HS-5 (cell line): ENCODE results near the gene SLC6A12.
"Not testable (repeated sequence)": the region's sequence is repeated elsewhere in the genome, so short reads cannot be mapped to it uniquely, and the experiment has no call there.

ENCODE experiments used
- DNase-seq: peaks from one replicate; pipeline ENCODE4 v3.0.0-alpha.2; 2012; ENCODE audit warnings: low read depth

The SLC6A12 gene

GRCh38 chr12:214003-214741, at the start of gene SLC6A12:
TSS of gene SLC6A12 (minus strand) at chr12:214157. CDS start at chr12:209986, 4,171 bp downstream.
- DNase-seq: no peak

DNA sequence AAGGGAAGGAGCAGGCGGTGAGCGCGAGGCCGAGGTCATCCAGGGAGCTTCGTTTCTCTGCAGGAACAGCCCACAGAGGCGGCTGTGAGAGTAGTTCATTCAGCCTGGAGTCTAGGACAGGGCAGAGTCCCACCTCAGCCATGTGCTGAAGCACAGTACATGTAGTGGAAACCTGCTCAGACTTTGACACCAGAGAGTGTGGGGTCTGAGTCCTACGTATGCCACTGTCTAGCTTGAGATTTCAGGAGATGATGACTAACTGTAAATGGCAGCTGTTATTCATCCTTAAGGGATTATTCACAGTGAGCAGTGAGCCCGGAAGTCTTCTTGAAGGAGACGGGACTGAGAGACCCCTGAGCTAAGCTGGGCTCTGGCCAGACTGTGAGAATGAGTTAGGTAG, 49.6 kb upstream of the SLC6A12 start:
- DNase-seq: peak; percentile 2

DNA sequence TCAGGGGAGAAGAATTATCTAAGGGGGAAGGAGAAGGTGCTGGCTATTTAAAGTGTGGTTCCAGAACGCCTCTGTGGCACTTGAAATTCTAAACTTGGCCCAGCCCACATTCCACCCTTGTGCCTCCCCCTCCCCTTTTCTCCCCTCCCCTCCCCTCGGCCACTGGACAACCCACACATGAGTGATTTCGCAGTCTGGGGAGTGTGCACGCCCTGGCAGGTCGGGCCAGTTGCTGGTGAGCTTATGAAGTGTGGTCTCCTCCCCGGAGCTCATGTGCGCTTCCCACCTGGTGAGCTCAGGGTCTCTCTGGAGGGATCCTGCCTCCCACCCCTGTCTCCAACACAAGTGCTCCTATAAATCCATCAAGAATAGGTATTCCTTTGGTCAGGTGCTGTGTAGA, 48.9 kb upstream of the SLC6A12 start, which contains the start of gene SLC6A13:
TSS of gene SLC6A13 (minus strand) at position 20 of the 400 bp plus-strand sequence. CDS start 2,784 bp downstream, outside the sequence.
- no peak for DNase-seq

GRCh38 chr12:262113-262512, 48.2 kb upstream of the SLC6A12 start:
- DNase-seq: no peak

DNA sequence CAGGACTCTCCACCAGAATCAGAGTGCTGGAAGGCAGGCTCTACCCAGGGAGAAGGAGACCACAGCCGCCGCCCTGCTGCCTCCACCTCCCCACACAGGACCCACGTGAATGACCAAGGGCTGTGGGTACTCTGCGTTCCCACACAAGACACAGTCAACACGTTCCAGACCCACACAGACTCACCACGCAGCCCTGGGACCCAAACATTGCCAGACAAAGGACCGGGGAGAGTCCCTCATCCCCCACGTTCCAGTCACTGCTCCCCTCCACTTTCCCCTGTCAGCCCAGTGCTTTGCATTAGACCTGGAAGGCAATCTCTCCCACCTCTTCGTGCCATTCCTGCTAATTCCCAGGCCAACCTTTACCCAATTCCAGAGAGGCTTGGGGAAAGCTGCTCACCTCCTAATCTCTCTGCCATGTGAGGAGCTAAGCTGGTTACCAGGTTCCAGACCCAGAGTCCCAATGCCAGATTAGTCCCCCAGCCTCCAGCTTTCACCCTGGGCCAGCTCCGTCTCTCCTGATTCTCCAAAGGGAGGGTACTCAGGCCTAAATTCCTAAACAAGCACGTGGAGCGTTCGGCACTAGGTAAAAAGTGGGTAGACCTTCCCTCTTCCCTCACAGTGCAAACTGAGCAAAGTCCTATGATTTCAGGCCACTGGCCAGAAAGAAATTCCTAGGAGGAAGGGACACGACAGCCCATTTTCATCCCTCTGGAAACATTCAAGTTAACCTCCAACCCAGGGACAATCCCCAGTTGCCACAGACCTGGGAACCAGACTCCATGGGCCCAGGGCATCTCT, 43.8 kb upstream of the SLC6A12 start:
- no peak for DNase-seq

GRCh38 chr12:256958-257357, 43.0 kb upstream of the SLC6A12 start:
- DNase-seq: no peak

DNA sequence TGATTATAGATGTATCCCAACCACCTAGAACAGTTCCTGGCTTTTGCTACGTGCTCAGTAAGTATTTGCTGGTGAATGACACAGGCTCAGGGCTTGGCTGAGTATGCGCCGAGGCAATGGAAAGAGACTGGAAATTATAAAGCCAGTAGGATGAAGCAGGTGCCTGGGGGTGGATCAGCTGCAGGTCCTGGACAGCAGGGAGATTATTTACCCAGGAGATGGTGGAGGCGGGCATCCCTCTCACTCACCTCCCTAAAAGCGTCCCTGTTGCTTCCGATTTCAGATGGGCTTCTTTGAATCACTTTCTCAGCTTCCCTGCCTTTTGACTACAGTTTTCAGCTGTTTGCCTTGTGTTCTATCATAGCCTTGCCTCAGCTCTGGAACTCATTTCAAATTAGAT, 42.3 kb upstream of the SLC6A12 start:
- no peak for DNase-seq

- DNase-seq: no peak
Observed at GRCh38 chr12:254912-255311, 41.0 kb upstream of the SLC6A12 start.

- no peak for DNase-seq
Observed at GRCh38 chr12:254039-254438, 40.1 kb upstream of the SLC6A12 start.

DNA sequence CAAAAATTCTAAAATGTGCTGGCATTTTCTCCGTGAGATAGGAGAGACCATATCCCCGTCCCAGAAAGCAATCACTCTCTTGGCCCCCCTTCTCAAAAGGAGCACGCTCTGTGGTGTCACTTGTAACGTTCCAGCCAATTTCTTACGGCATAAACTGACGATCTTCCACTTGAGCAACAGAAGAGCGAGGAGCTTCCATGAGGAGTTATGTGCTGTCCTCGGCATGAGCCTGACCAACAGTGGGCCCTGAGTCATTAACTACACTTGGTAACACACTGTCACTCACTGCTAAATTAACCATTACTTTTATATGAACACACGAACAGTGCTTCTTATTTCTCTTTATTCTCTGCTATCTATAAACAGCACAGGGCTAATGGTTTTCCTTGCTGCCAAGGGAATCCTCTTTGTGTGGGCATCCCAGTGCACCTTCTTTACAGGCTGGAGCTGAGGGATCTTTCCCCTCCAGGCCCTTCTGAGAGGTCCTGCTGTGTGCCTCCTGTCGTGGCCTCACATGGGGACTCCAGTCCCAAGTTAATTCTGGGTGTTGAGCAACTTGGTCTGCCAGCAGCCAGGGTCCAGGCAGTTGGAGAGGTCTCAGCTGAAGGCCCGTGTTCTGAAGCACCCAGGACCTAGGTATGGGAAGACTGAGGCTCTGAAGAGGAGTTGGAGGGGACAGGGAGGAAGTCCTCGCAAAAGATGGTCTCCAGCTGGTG, 39.3 kb upstream of the SLC6A12 start:
- DNase-seq: no peak

DNA sequence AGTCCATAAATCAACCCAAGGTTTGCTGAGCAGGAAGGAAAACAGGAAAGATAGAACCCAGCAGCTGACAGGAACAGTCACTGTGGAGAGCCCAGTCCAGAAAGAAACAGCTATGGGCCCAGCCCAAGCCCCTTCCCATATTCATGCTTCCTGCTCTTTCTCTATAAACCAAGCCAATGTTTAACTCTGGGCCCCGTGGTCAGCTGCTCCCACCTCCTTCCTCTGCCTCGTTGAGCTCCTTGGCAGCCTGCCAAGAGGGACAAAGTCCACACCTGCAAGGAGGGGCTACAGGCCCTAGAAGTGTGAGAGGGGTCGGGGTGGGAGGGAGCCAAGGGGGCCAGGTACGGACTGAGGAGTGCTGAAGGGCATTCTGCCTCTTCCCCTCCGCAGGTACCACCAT, 38.7 kb upstream of the SLC6A12 start:
- DNase-seq: no peak

DNA sequence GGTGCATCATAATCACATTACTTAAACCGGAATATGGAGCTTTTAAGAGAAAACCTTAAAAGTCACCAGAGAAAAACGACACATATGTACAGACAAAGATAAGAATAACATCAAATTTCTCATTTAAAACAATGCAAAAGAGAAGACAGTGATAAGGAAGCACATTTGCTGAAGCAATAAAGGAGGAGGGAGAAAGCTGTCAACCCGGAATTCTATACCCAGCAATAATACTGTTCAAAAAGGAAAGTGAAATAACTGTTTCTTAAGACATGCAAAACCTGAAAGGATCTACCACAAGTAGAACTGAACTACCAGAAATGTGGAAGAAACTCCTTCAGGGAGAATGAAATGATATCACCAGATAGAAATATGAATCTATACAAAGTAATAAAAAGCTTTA, 33.3 kb upstream of the SLC6A12 start:
- no peak for DNase-seq

DNA sequence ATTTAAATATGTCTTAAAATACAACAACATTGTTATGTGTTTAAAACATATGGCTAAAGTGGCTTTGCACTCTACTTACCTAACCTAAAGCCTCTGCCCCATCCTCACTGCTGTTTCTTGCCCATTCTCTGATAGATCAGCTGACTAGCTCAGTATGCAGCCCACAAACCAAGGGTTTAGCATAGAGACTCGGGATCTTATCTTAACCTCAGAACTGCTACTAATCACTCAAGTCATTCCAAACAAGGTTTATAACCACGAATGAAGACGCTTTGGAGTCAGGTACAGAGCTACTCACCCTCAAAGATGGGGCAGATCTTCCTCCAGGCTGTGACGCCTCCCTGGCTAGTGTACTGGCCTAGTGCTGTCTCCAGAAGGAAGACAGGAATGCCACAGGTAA, 29.4 kb upstream of the SLC6A12 start:
- DNase-seq: no peak

- DNase-seq: no peak
Observed at GRCh38 chr12:242496-242895, 28.5 kb upstream of the SLC6A12 start.

DNA sequence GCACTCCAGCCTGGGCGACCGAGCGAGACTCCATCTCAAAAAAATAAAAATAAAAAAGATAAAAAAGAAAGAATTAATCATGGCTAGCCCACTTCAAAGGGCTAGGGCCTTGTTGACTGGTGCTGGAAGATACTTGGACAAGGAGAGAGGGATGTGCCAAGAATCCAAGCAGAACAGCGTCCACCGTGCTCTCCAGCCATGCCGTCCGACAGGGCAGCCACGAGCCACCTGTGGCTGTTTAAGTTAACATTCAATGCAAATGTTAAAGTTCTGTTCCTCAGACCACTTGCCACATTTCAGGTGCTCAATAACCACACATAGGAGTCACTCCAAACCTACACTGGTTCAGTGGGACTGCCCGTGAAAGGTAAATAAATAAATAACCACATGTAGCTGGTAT, 27.3 kb upstream of the SLC6A12 start:
- no peak for DNase-seq

DNA sequence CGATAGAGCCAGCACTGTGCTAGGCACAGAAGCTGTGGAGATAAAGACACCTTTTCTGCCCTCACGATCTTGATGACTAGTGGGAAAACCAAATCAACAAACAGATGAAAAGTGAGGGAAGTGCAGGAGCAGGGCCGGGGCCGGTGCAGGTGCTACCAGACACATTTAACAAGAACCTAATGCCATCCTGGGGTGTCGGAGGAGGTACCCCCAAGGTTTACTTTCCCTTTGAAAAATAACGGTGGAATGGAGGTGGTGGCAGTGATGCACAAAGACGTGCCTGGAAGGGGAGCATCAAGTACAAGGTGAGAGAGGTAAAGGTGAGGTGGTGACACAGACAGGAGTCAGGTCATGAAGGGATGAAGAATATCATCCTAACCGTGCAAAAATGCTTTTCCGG, 26.6 kb upstream of the SLC6A12 start:
- DNase-seq: no peak

- DNase-seq: no peak
Observed at GRCh38 chr12:238736-239398, 24.9 kb upstream of the SLC6A12 start.

- no peak for DNase-seq
Observed at GRCh38 chr12:238116-238515, 24.2 kb upstream of the SLC6A12 start.

GRCh38 chr12:237026-237815, 23.3 kb upstream of the SLC6A12 start:
- no peak for DNase-seq

DNA sequence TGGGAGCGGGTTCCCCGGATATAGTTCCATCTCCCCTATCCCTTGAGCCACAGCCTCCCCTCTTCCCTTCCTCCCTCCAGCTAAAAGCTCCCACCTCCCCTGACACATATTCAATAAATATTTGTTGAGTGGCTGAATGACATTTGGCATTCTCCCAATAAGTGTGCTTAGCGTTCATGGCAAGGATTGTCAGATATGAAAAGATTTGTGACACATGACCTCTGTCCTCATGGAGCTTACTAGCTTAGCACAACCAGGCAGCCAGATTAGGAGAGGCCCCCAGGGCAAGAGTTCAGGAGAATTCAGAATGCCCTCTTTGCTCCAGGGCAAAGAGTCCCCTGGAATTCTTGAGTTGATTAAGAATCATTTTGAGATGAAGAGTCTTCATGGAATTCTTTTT, 22.5 kb upstream of the SLC6A12 start:
- DNase-seq: no peak

DNA sequence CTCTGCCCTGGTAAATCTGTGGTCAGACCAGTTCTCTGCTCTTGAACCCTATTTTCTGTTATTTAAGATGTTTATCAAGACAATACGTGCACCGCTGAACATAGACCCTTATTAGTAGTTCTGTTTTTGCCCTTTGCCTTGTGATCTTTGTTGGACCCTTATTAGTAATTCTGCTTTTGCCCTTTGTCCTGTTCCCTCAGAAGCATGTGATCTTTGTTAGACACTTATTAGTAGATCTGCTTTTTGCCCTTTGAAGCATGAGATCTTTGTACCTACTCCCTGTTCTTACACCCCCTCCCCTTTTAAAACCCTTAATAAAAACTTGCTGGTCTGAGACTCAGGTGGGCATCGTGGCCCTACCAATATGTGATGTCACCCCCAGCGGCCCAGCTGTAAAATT, 22.0 kb upstream of the SLC6A12 start:
- not testable (repeated sequence) for DNase-seq
